B cell (primary cell): ENCODE results near the gene ARFGAP1. TPM values are rescaled to one million over a fixed set of nuclear protein-coding genes. Genes with fewer than 3 reads are reported as not detected.

Experiments
- ATAC-seq: fragments of 200-7000 bp; cut with Tn5 transposase; one replicate; pipeline ENCODE4 v1.10.0; 2021; ENCODE audit warnings: low read depth, mild to moderate bottlenecking, moderate number of reproducible peaks, moderate library complexity
- CTCF ChIA-PET: fragments of 350-600 bp; sonication (Branson Sonifier 250); formaldehyde crosslinking; loops from one replicate; lab custom pipeline; 2021; ENCODE audit warnings: antibody characterized with exemption, inconsistent platforms; lab: Charles Lee
- POLR2A ChIA-PET: fragments of 350-600 bp; sonication (Branson Sonifier 250); formaldehyde crosslinking; loops from one replicate; lab custom pipeline; 2021; ENCODE audit warnings: antibody characterized with exemption; lab: Charles Lee
- DNase-seq: peaks from one replicate; pipeline ENCODE4 v3.0.0; 2013
- H2AFZ ChIP-seq: 2 replicates; pipeline ENCODE4 v1.6.1; 2012; ENCODE audit warnings: mild to moderate bottlenecking, low read depth, low read length; ENCODE audit not compliant: insufficient read depth, poor library complexity, severe bottlenecking
- H3K27ac ChIP-seq, 2 donors: 1 replicate in 1 of 2; 2 replicates in 1 of 2; pipeline ENCODE4 v1.5.1; 2012 to 2013; ENCODE audit warnings: low read length in 2 of 2, mild to moderate bottlenecking in 2 of 2, moderate library complexity in 1 of 2
- H3K27me3 ChIP-seq, 4 experiments: fragments of 200-600 bp in 1 of 4; sonication (generic) in 1 of 4; replicated peaks in 1 of 4; 1 replicate in 2 of 4; 2 replicates in 2 of 4; pipeline versions ENCODE4 v1.6.1 to v1.7.0; 2013 to 2016; ENCODE audit warnings: low read length in 3 of 4, mild to moderate bottlenecking in 2 of 4, mixed read lengths in 1 of 4, moderate library complexity in 1 of 4; ENCODE audit not compliant: insufficient read depth in 4 of 4, control insufficient read depth in 3 of 4; ENCODE audit errors: control extremely low read depth in 1 of 4
- H3K36me3 ChIP-seq, 2 experiments: replicated peaks in 1 of 2; 1 replicate in 1 of 2; 2 replicates in 1 of 2; pipeline versions ENCODE4 v1.6.1 to v1.7.1; 2013; ENCODE audit warnings: low read length in 1 of 2; ENCODE audit not compliant: insufficient read depth in 2 of 2, control insufficient read depth in 1 of 2; ENCODE audit errors: control extremely low read depth in 1 of 2, extremely low read depth in 1 of 2
- H3K4me1 ChIP-seq, 2 donors: fragments of 200-600 bp in 1 of 2; sonication (generic) in 1 of 2; 1 replicate in 1 of 2; 2 replicates in 1 of 2; pipeline versions ENCODE4 v1.5.1 to v1.6.1; 2013 to 2017; ENCODE audit warnings: low read length in 2 of 2; ENCODE audit not compliant: control insufficient read depth in 2 of 2, insufficient read depth in 2 of 2
- H3K4me2 ChIP-seq: replicated peaks from 2 replicates; pipeline ENCODE3; 2012; ENCODE audit warnings: mild to moderate bottlenecking, low read depth, low read length; ENCODE audit not compliant: poor library complexity, severe bottlenecking
- H3K4me3 ChIP-seq, 5 experiments: fragments of 200-600 bp in 1 of 5; sonication (generic) in 1 of 5; 1 replicate in 3 of 5; 2 replicates in 2 of 5; pipeline versions ENCODE4 v1.5.1 to v1.7.0; 2011 to 2016; ENCODE audit warnings: low read length in 4 of 5, mild to moderate bottlenecking in 4 of 5, low read depth in 2 of 5, control low read depth in 1 of 5, moderate library complexity in 1 of 5; ENCODE audit not compliant: insufficient read depth in 1 of 5; ENCODE audit errors: control extremely low read depth in 1 of 5, extremely low read depth in 1 of 5
- H3K79me2 ChIP-seq: fragments of 200-600 bp; sonication (generic); one replicate; pipeline ENCODE4 v1.6.0; 2016; ENCODE audit warnings: low read length; ENCODE audit not compliant: control insufficient read depth, insufficient read depth
- H3K9ac ChIP-seq: fragments of 200-600 bp; sonication (generic); 2 replicates; pipeline ENCODE4 v1.6.1; 2017; ENCODE audit warnings: mild to moderate bottlenecking, low read length, moderate library complexity
- H3K9me3 ChIP-seq, 3 donors: one replicate each; pipeline versions ENCODE4 v1.6.1 to v1.7.1; 2013; ENCODE audit warnings: low read length in 2 of 3; ENCODE audit not compliant: control insufficient read depth in 2 of 3, insufficient read depth in 1 of 3; ENCODE audit errors: control extremely low read depth in 1 of 3
- H4K20me1 ChIP-seq: 2 replicates; pipeline ENCODE4 v1.6.0; 2012; ENCODE audit warnings: mild to moderate bottlenecking, low read length; ENCODE audit not compliant: insufficient read depth, control insufficient read depth, poor library complexity, severe bottlenecking
- H3K27ac Mint-ChIP-seq: one replicate; pipeline ENCODE4 v1.8.0; 2021; ENCODE audit warnings: mixed read lengths
- H3K27me3 Mint-ChIP-seq: one replicate; pipeline ENCODE4 v1.8.0; 2021; ENCODE audit warnings: mixed read lengths
- H3K4me1 Mint-ChIP-seq: one replicate; pipeline ENCODE4 v1.8.0; 2021; ENCODE audit warnings: mixed read lengths
- H3K4me3 Mint-ChIP-seq: one replicate; pipeline ENCODE4 v1.8.0; 2021; ENCODE audit warnings: mixed read lengths
- H3K9me3 Mint-ChIP-seq: one replicate; pipeline ENCODE4 v1.8.0; 2022; ENCODE audit warnings: mixed read lengths; ENCODE audit not compliant: insufficient read depth
- CTCF ChIP-seq: fragments of 200-600 bp; IDR thresholded peaks from one replicate; pipeline ENCODE4 v1.8.0; 2022; ENCODE audit warnings: antibody characterized with exemption, mild to moderate bottlenecking
- EZH2 ChIP-seq: IDR thresholded peaks from 2 replicates; pipeline ENCODE4 v1.6.1; 2012; ENCODE audit warnings: borderline replicate concordance, low read depth, mild to moderate bottlenecking, moderate library complexity, low read length; ENCODE audit not compliant: insufficient read depth, poor library complexity, severe bottlenecking
- WGBS: methylation state at CpG from one replicate; pipeline ENCODE4 v1.1.5; 2013; ENCODE audit warnings: missing lambda C conversion rate; ENCODE audit not compliant: insufficient coverage; 5-methylcytosine and 5-hydroxymethylcytosine counted together
- intact Hi-C: fragments of 100-400 bp; cut with micrococcal nuclease; formaldehyde crosslinking; loops from one replicate; pipeline ENCODE4 v1.10.0; 2022
- polyA plus RNA-seq: library from polyadenylated mRNA; depleted of rRNA; stranded (reverse); fragments of >200 nt; gene quantifications from 2 replicates; pipeline ENCODE4 v1.2.3, GENCODE V29; 2012
- total RNA-seq, 2 donors: library from RNA; stranded (reverse); fragments of 120-200 nt in 1 of 2; gene quantifications; 1 replicate in 1 of 2; 2 replicates in 1 of 2; pipeline versions ENCODE4 v1.2.3 to v1.2.4, GENCODE V29; 2013 to 2022

Gene ARFGAP1
- total and polyA plus RNA-seq, 2 donors (not counting 1 experiment from before 2014, with no cell fraction given): 83.2 to 99.4 TPM

GRCh38 chr20:63297796-63298572, 25.4 kb downstream of the ARFGAP1 start:
- Histone ChIP-seq H3K36me3 (no peaks in the 10 kb centered on the region), H4K20me1 (no peaks in the 10 kb centered on the region), H3K4me2 (no peak overlapping the region), H3K9ac (no peak overlapping the region), H3K27ac (no peak overlapping the region), H2AFZ (no peak overlapping the region), H3K79me2 (no peaks in the 10 kb centered on the region), H3K4me1 (no peaks in the 10 kb centered on the region), H3K9me3 (peaks cover 0 to 18% (median 4%) of the 10 kb centered on the region in 3 donors), H3K4me3 (no peak overlapping the region), H3K27me3 (peaks cover 0 to 36% (median 0%) of the 10 kb centered on the region in 4 experiments)
- ChIA-PET POLR2A (no interaction called here), CTCF (no interaction called here)
- Mint-ChIP-seq H3K4me1 (no peaks in the 10 kb centered on the region), H3K9me3 (peaks cover 5% of the 10 kb centered on the region), H3K27me3 (peaks cover 39% of the 10 kb centered on the region), H3K27ac (no peak overlapping the region), H3K4me3 (no peak overlapping the region)
- TF ChIP-seq EZH2: no peak
- intact Hi-C loops: no loop called here
- WGBS: 86% methylated on average over 7 of the region's 16 CpGs
- DNase-seq: no peak
- no peak for ATAC-seq

DNA sequence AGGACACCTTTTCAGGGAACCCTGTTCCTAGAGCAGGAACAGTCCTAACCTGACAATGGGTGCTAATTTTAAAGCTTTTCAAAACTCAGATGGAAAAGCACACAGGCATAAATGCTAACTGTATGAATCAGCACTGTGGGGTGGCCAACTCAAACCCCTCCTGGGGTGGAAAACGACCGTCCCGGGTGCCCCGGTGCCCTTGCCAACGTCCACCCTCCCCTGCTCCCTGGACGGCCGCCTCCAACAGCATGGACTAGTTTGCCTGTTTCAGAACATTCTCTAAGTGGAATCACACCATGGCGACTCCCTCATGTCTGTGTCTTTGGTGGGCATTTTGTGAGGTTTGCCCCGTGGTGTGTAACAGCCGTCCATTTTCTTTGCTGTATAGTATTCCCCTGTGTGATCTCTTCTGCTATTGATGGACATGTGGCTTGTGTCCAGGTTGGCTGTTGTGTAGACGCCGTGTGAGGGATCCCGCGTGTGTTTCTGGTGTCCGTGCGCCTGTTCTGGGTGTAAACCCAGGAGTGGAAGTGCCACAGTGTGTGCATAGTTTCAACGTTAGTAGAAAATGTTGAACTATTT, 26.2 kb downstream of the ARFGAP1 start:
- TF ChIP-seq EZH2 (no peak), CTCF (no peak)

More for the DNA sequence above, 26.2 kb downstream of the ARFGAP1 start:
- no peak overlapping the region for H3K27ac Mint-ChIP-seq
- intact Hi-C loops: no loop called here
- H3K9me3 ChIP-seq: peaks cover 0 to 22% (median 4%) of the 10 kb centered on the region in 3 donors
- no peaks in the 10 kb centered on the region for H3K36me3 ChIP-seq
- POLR2A ChIA-PET: no interaction called here
- H3K27ac ChIP-seq: no peak overlapping the region
- no peak overlapping the region for H3K4me3 ChIP-seq
- H3K27me3 ChIP-seq: peaks cover 0 to 36% (median 1%) of the 10 kb centered on the region in 4 experiments
- no peaks in the 10 kb centered on the region for H3K4me1 ChIP-seq
- no peaks in the 10 kb centered on the region for H3K4me1 Mint-ChIP-seq
- CTCF ChIA-PET: no interaction called here
- no peak for ATAC-seq
- no peak for DNase-seq
- H3K27me3 Mint-ChIP-seq: peaks cover 39% of the 10 kb centered on the region
- H3K4me2 ChIP-seq: no peak overlapping the region
- H3K9me3 Mint-ChIP-seq: peaks cover 5% of the 10 kb centered on the region
- no peak overlapping the region for H2AFZ ChIP-seq
- H3K79me2 ChIP-seq: no peaks in the 10 kb centered on the region
- H4K20me1 ChIP-seq: no peaks in the 10 kb centered on the region
- 93% methylated on average over 17 of the region's 17 CpGs for WGBS
- H3K4me3 Mint-ChIP-seq: no peak overlapping the region
- H3K9ac ChIP-seq: no peak overlapping the region
